ENCODE measurements around the gene IGF2.

- no peak for TF ChIP-seq TAF1 (IDR thresholded peaks at IDR 0.05; ENCODE audit: borderline replicate concordance, low read depth, low read length)
- no peak for TF ChIP-seq POLR2AphosphoS5 (IDR thresholded peaks at IDR 0.05; ENCODE audit: low read depth, low read length)
Observed at GRCh38 chr11:2157294-2158040, 18.3 kb upstream of the IGF2 start.

All from GM12892 (cell line).